ENCODE measurements around the gene TMC1.
"Not testable (repeated sequence)": the region's sequence is repeated elsewhere in the genome, so short reads cannot be mapped to it uniquely, and the experiment has no call there.

TMC1 gene

DNA sequence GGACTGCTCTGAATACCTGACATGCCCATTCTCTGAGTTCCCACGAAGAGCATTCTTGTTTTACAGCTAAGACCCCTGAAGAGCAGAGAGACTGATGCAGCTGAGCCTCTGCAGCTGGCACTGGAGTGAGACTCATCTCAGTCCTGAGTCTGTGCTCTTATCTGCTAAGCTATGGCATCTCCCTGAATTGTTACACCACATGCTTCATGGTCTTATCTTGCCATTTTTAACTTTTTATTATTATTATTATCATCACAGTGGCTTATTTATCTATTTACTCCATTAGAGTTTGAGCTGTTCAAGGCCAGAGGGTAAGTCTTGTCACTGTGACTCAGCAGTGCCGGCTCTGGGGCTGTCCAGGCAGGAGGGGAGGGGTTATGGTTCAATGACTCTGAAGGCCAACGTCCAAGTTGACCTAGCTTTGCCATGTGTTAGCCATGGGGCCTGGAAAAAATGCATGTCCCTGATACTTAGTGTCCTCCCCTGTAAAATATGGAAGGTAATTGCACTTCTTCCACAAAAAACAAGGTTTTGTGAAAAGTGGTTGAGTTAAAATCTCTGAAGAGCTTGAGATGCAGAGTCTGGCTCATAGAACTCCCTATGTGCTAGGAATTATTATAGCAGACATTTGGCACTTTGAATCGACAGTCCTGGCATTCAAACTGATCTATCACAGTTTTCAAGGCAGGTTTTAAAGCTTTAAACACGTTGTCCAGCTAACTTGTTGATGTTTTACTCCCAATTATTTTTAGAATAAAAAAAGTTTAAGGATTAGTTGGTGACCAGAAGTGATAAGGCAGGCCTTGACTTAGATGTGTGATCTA, 336.9 kb downstream of the TMC1 start:
- Histone ChIP-seq H3K27me3 (ENCODE audit: control insufficient read depth, insufficient read depth, low read length) (no peaks in the 10 kb centered on the region), H3K4me3 (ENCODE audit: low read length) (no peak overlapping the region), H3K9me3 (ENCODE audit: control insufficient read depth, insufficient read depth, low read length) (no peaks in the 10 kb centered on the region), H3K36me3 (ENCODE audit: control insufficient read depth, insufficient read depth, low read length) (no peaks in the 10 kb centered on the region), H3K4me1 (ENCODE audit: control insufficient read depth, insufficient read depth, low read length) (no peaks in the 10 kb centered on the region), H3K27ac (ENCODE audit: low read length) (no peak overlapping the region)
- DNase-seq (ENCODE audit: low read depth, low spot score), result no peak
- no CpG with 5 or more reads among the region's 5 CpGs for WGBS (ENCODE audit: insufficient coverage, insufficient read length)

DNA sequence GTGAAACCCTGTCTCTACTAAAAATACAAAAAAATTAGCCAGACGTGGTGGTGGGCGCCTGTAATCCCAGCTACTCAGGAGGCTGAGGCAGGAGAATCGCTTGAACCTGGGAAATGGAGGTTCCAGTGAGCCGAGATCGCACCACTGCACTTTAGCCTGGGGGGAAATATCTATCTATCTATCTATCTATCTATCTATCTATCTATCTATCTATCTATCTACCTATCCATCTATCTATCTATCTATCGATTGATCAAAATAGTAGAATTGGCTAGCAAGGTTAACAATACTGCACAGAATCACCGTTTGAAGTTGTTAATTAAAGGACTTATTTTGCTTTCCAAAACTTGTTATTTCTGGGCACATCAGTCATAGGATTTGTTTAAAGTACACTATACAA, 341.4 kb downstream of the TMC1 start:
- WGBS (ENCODE audit: insufficient coverage, insufficient read length), result no CpG with 5 or more reads among the region's 7 CpGs
- not testable (repeated sequence) for H3K4me3 ChIP-seq (ENCODE audit: low read length); DNase-seq (ENCODE audit: low read depth, low spot score); H3K4me1 ChIP-seq (ENCODE audit: control insufficient read depth, insufficient read depth, low read length); H3K9me3 ChIP-seq (ENCODE audit: control insufficient read depth, insufficient read depth, low read length); H3K27ac ChIP-seq (ENCODE audit: low read length); H3K27me3 ChIP-seq (ENCODE audit: control insufficient read depth, insufficient read depth, low read length); H3K36me3 ChIP-seq (ENCODE audit: control insufficient read depth, insufficient read depth, low read length)

DNA sequence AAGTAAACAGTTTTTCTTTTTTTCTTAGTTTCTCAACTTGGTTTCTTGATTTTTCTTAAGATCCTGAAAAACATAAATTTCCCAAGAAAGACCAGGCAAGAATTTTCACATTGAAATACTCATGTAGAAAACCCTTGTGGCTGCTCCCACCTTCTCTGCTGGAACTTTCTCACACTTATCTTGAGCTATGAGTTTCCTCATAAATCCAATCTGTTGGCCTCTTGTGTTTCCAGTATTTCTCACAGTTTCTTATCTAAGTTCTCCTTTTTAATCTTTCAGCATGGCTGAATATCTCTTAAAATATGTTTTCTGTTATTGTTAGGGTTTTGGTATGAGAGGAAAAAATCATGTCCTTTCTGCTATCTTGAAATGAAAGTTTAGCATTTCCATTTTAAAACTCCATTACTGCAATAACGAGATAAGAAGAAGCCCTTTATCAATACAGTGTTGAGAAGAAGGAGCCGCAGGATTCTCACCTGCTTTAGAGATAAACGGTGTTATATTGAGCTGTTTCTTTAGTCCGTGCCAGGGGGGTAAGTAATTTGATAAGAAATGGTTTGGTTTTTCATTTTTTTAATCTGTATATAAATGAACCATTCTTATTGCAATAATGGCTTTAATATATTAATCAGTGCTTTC, 342.2 kb downstream of the TMC1 start:
- Histone ChIP-seq H3K27ac (ENCODE audit: low read length) (no peak overlapping the region), H3K36me3 (ENCODE audit: control insufficient read depth, insufficient read depth, low read length) (no peaks in the 10 kb centered on the region), H3K4me3 (ENCODE audit: low read length) (no peak overlapping the region), H3K9me3 (ENCODE audit: control insufficient read depth, insufficient read depth, low read length) (no peaks in the 10 kb centered on the region), H3K4me1 (ENCODE audit: control insufficient read depth, insufficient read depth, low read length) (no peaks in the 10 kb centered on the region), H3K27me3 (ENCODE audit: control insufficient read depth, insufficient read depth, low read length) (no peaks in the 10 kb centered on the region)
- WGBS (ENCODE audit: insufficient coverage, insufficient read length), result no CpG with 5 or more reads among the region's 4 CpGs
- no peak for DNase-seq (ENCODE audit: low read depth, low spot score)

DNA sequence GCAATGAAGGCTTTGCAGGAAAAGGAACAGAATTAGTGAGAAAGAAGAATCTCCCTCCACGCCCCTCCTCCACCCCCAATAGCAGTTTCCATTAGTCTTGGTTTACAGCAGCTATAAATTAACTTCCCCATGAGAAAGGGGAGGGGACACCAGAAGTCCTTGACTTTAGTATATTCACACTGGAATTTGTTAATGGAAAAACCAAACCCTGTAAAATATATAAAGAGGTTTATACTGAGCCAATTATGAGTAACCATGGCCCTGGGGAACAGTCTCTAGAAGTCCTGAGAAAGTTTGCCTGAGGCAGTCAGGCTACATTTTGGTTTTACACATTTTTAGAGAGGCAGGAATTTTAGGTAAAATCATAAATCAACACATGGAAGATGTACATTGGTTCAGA, 342.9 kb downstream of the TMC1 start:
- no CpG with 5 or more reads among the region's 1 CpG for WGBS (ENCODE audit: insufficient coverage, insufficient read length)
- H3K9me3 ChIP-seq (ENCODE audit: control insufficient read depth, insufficient read depth, low read length), result no peaks in the 10 kb centered on the region
- no peak overlapping the region for H3K27ac ChIP-seq (ENCODE audit: low read length)
- no peak for DNase-seq (ENCODE audit: low read depth, low spot score)
- no peaks in the 10 kb centered on the region for H3K4me1 ChIP-seq (ENCODE audit: control insufficient read depth, insufficient read depth, low read length)
- H3K4me3 ChIP-seq (ENCODE audit: low read length), result no peak overlapping the region
- H3K36me3 ChIP-seq (ENCODE audit: control insufficient read depth, insufficient read depth, low read length), result no peaks in the 10 kb centered on the region
- H3K27me3 ChIP-seq (ENCODE audit: control insufficient read depth, insufficient read depth, low read length), result no peaks in the 10 kb centered on the region

DNA sequence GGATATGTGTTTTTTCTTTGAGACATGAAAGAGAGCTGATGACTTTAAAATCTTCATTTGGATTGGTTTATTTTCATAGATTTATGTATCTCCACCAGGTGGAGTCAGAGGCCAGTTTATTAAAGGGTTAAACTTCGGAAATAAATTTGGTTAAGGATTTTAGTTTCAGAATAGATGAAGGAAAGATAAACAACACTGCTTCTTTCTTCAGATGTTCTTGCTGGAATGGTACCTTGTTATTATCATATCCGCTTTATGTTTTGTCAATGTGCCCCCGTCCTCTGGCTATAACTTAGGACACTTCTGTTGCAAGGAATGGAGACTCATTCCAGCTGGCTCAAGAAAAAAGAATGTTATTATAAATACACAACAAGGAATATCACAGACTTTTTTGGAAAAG, 350.3 kb downstream of the TMC1 start:
- no peak overlapping the region for H3K27ac ChIP-seq (ENCODE audit: low read length)
- no peaks in the 10 kb centered on the region for H3K27me3 ChIP-seq (ENCODE audit: control insufficient read depth, insufficient read depth, low read length)
- H3K4me3 ChIP-seq (ENCODE audit: low read length), result no peak overlapping the region
- no peaks in the 10 kb centered on the region for H3K36me3 ChIP-seq (ENCODE audit: control insufficient read depth, insufficient read depth, low read length)
- WGBS (ENCODE audit: insufficient coverage, insufficient read length), result no CpG with 5 or more reads among the region's 3 CpGs
- 0 out of 2 replicates have a peak, but pooled peaks cover 2% of the 10 kb centered on the region for H3K4me1 ChIP-seq (ENCODE audit: control insufficient read depth, insufficient read depth, low read length)
- no peaks in the 10 kb centered on the region for H3K9me3 ChIP-seq (ENCODE audit: control insufficient read depth, insufficient read depth, low read length)
- DNase-seq (ENCODE audit: low read depth, low spot score), result no peak

DNA sequence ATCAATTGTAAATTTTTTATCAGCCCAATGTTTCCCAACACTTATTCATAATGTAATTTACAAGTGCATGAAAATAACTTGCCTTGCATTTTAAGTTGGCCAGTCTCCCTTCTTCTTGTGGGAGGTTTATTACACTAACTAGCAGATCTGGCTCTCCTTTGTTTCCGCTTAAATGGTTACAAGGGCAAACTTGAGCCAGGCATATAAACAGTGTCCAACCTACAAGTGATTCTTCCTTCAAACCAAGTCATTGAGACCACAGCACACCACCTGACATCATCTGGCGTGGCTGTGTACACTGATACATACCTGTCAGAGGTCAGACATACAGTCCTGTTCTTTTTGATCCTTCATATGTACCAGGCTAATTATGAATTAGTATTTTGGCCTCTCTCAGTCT, 351.3 kb downstream of the TMC1 start:
- no CpG with 5 or more reads among the region's 2 CpGs for WGBS (ENCODE audit: insufficient coverage, insufficient read length)
- Histone ChIP-seq H3K9me3 (ENCODE audit: control insufficient read depth, insufficient read depth, low read length) (no peaks in the 10 kb centered on the region), H3K4me3 (ENCODE audit: low read length) (no peak overlapping the region), H3K27me3 (ENCODE audit: control insufficient read depth, insufficient read depth, low read length) (no peaks in the 10 kb centered on the region), H3K36me3 (ENCODE audit: control insufficient read depth, insufficient read depth, low read length) (no peaks in the 10 kb centered on the region), H3K4me1 (ENCODE audit: control insufficient read depth, insufficient read depth, low read length) (0 out of 2 replicates have a peak, but pooled peaks cover 2% of the 10 kb centered on the region), H3K27ac (ENCODE audit: low read length) (no peak overlapping the region)
- no peak for DNase-seq (ENCODE audit: low read depth, low spot score)

DNA sequence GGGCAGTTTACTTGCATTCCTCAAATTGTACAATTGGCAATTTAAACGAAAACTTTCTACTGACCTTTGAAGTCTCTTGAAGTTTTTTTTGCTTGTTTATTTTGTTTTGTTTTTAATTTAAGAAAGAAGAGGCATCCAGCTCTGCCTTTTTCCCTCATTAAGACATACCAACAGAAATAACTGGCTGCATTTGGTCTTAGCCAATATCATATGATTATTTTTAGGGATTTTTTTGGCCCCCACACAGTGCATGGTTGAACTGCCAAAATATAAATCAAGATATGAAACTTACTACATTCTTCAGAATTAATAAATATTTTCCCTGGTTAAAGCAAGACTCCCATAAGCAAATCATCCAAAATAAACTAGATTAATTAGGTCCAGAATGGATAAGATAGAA, 352.0 kb downstream of the TMC1 start:
- Histone ChIP-seq H3K27ac (ENCODE audit: low read length) (no peak overlapping the region), H3K4me1 (ENCODE audit: control insufficient read depth, insufficient read depth, low read length) (0 out of 2 replicates have a peak, but pooled peaks cover 2% of the 10 kb centered on the region), H3K36me3 (ENCODE audit: control insufficient read depth, insufficient read depth, low read length) (no peaks in the 10 kb centered on the region), H3K4me3 (ENCODE audit: low read length) (no peak overlapping the region), H3K27me3 (ENCODE audit: control insufficient read depth, insufficient read depth, low read length) (no peaks in the 10 kb centered on the region), H3K9me3 (ENCODE audit: control insufficient read depth, insufficient read depth, low read length) (no peaks in the 10 kb centered on the region)
- no peak for DNase-seq (ENCODE audit: low read depth, low spot score)
- WGBS (ENCODE audit: insufficient coverage, insufficient read length), result no CpG with 5 or more reads among the region's 1 CpG

DNA sequence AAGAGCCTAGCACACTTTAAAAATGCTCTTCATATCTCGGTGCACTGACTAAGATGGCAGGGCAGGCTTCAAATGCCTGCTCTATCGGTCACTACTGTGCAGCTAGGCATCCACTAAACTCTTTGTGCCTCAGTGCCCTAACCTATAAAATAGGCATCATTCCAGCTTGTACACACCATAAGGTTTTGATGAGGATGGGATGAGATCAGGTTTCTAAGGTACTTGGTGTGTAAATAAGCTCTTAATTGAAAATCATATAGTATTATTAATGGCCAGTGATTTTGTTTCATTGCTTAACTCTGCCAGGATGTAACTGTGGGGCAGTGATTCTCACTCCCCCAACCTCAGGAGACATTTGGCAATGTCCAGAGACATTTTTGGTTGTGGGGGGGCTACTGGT, 352.9 kb downstream of the TMC1 start:
- H3K27me3 ChIP-seq (ENCODE audit: control insufficient read depth, insufficient read depth, low read length), result no peaks in the 10 kb centered on the region
- H3K27ac ChIP-seq (ENCODE audit: low read length), result no peak overlapping the region
- WGBS (ENCODE audit: insufficient coverage, insufficient read length), result no CpG with 5 or more reads among the region's 2 CpGs
- H3K4me1 ChIP-seq (ENCODE audit: control insufficient read depth, insufficient read depth, low read length), result 0 out of 2 replicates have a peak, but pooled peaks cover 2% of the 10 kb centered on the region
- DNase-seq (ENCODE audit: low read depth, low spot score), result no peak
- H3K9me3 ChIP-seq (ENCODE audit: control insufficient read depth, insufficient read depth, low read length), result no peaks in the 10 kb centered on the region
- no peak overlapping the region for H3K4me3 ChIP-seq (ENCODE audit: low read length)
- no peaks in the 10 kb centered on the region for H3K36me3 ChIP-seq (ENCODE audit: control insufficient read depth, insufficient read depth, low read length)

DNA sequence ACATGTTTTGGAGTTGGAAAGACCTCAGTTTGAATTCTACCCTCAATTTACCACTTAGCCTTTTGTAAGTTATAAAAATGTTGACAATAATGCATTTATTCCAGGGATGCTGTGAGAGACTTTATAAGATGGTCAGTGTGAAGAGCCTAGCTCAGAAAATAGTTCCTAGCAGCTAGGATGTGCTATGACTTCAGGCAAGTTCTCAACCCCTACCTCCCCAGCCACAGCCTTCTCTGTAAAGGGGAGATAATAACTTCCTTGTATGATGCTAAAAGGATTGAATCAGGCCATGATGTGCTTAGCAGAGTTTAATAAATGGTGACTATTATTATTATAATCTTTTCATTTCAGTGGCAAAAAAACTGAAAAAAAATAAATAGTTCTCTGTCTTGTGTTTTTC, 353.8 kb downstream of the TMC1 start:
- no peak for DNase-seq (ENCODE audit: low read depth, low spot score)
- 0 out of 2 replicates have a peak, but pooled peaks cover 2% of the 10 kb centered on the region for H3K4me1 ChIP-seq (ENCODE audit: control insufficient read depth, insufficient read depth, low read length)
- H3K36me3 ChIP-seq (ENCODE audit: control insufficient read depth, insufficient read depth, low read length), result no peaks in the 10 kb centered on the region

DNA sequence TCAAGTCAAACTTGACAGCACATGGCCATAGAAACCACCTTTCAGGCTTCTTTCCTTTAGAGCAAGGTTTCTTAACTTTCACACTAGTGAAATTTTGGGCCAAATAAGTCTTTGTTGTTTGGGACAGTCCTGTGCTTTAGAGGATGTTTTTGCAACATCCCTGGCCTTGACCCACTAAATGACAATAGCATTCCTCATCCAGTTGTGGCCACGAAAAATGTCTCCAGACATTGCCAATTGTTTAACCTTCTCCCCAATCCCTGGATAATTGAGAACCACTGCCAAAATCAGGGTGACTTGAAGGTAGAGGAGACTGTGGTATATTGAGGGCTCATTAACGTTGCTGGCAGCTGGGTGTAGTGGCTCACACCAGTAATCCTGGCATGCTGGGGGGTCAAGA, 359.4 kb downstream of the TMC1 start:
- WGBS (ENCODE audit: insufficient coverage, insufficient read length), result no CpG with 5 or more reads among the region's 2 CpGs
- H3K4me1 ChIP-seq (ENCODE audit: control insufficient read depth, insufficient read depth, low read length), result no peaks in the 10 kb centered on the region

More for the DNA sequence above, 353.8 kb downstream of the TMC1 start:
- Histone ChIP-seq H3K4me3 (ENCODE audit: low read length) (no peak overlapping the region), H3K27me3 (ENCODE audit: control insufficient read depth, insufficient read depth, low read length) (no peaks in the 10 kb centered on the region), H3K27ac (ENCODE audit: low read length) (no peak overlapping the region), H3K9me3 (ENCODE audit: control insufficient read depth, insufficient read depth, low read length) (no peaks in the 10 kb centered on the region)

More for the DNA sequence above, 359.4 kb downstream of the TMC1 start:
- H3K36me3 ChIP-seq (ENCODE audit: control insufficient read depth, insufficient read depth, low read length), result no peaks in the 10 kb centered on the region
- no peak for DNase-seq (ENCODE audit: low read depth, low spot score)
- no peaks in the 10 kb centered on the region for H3K9me3 ChIP-seq (ENCODE audit: control insufficient read depth, insufficient read depth, low read length)
- no peaks in the 10 kb centered on the region for H3K27me3 ChIP-seq (ENCODE audit: control insufficient read depth, insufficient read depth, low read length)
- H3K27ac ChIP-seq (ENCODE audit: low read length), result no peak overlapping the region
- no peak overlapping the region for H3K4me3 ChIP-seq (ENCODE audit: low read length)
